SKM-1 treated with dmso at 0.1 percent for 144 hours (cell line): ENCODE measurements around the gene TMEM119.
"Not testable (repeated sequence)": the region's sequence is repeated elsewhere in the genome, so short reads cannot be mapped to it uniquely, and the experiment has no call there.

Experiments
- DNase-seq: peaks from one replicate; lab custom pipeline; 2025; ENCODE audit not compliant: unreplicated experiment; lab: John Stamatoyannopoulos, UW

TMEM119 gene

DNA sequence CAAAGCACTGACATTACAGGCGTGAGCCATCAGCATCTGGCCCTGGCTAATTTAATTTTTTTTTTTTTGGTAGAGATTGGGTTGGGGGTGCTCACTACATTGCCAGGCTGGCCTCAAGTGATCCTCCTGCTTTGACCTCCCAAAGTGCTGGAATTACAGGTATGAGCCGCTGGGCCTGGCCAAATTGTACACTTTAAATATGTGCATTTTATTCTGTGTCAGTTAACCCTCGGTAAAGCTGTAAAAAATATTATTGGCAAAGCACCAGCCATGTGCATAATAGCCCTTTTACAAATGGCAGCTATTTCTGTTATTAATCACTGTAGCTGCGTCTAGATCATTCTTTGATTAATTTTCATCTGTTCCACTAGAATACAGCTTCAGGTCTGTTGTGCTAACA, 12.0 kb downstream of the TMEM119 start:
- DNase-seq = no peak

GRCh38 chr12:108584456-108585065, 13.3 kb downstream of the TMEM119 start:
- no peak for DNase-seq

- no peak for DNase-seq
These were observed 13.9 kb downstream of the TMEM119 start for GRCh38 chr12:108583991-108584390.

DNA sequence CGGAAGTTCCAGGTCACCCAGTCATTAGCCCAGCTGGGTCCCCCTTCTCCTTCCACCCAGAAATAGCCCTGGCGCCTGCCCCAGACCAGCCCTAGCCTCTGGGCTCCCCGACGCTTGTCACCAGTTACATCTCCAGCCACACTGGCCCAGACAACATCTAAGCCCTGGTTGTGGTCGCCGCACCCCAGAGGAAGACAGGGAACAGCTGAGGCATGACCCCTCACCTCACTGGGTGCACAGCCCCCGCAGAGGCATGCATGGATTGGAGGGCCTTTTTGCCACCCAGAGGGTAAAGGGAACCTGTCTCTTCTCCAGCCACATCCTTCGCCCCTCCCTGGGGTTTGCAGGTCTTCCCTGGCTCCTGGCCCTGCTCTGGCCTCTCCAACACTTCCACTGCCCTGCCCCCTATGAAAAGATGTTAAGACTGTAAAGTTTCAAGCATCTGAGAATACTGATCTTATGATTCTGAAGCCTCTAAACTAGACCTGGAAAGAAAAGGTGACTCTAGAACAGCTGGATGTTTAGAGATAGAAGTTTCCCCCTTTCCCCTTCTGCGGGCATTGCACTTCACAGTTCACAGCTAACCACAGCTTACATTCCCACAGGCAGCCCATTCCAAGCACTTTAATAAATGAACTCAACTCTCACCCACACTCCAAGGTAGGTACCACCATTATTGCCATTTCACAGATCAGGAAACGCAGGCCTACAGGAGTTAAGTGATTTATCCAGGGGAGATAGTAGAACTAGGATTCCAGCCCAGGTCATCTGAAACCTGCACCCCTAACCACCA, 14.7 kb downstream of the TMEM119 start:
- no peak for DNase-seq

DNA sequence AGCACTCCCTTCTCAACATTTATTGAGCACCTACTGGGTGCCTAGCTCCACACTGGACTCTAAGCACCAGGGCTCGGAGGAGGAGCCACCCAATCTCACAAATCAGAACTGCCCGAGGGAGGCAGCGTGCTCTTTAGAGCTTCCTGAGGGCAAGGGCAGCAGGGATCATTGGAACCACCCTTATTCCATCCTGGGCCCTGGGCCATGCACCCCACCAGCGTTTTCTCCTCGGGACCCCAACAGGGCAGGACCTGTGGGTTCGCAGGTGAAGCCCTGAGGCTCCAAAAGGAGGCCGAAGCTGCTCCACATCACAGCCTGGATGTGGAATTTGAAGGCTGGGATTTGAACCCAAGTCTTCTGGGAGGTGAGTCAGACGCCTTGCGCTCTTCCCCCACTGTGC, 15.4 kb downstream of the TMEM119 start:
- DNase-seq = no peak

GRCh38 chr12:108581311-108582227, 16.3 kb downstream of the TMEM119 start:
- DNase-seq = no peak

DNA sequence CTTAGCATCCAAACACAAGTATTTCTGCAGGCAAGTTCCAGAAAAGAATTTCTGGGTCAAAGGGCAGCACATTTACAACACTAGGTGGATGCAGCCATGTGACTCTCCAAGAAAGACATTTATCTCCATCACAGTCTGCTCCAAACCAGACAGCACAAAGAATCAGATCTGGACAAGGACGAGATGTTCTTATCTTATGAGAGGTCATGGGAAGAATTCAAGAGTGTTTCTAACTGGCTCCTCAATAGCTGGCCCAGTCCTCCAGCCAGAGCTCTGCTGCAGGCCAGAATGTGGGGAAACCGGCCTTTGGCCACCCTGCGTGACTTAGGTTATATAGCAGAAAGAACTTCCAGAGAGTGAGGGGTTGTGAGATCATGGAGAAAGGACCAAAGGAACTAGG, 17.4 kb downstream of the TMEM119 start:
- DNase-seq = no peak

GRCh38 chr12:108578813-108579212, 19.1 kb downstream of the TMEM119 start:
- no peak for DNase-seq

DNA sequence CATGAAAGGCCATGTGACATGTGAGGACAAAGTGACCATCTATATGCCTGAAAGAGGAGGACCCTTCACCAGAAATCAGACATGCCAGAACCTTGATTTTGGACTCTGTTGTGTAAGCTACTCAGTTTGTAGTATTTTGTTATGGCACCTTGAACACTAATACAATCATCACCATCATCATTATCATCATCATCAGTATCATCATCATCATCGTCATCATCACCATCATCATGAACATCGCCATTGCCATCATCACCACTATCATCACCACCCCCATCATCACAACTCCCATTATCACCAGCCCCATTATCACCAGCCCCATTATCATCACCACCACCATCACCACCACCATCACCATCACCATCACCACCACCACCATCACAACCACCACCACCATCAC, 19.6 kb downstream of the TMEM119 start:
- no peak for DNase-seq

DNA sequence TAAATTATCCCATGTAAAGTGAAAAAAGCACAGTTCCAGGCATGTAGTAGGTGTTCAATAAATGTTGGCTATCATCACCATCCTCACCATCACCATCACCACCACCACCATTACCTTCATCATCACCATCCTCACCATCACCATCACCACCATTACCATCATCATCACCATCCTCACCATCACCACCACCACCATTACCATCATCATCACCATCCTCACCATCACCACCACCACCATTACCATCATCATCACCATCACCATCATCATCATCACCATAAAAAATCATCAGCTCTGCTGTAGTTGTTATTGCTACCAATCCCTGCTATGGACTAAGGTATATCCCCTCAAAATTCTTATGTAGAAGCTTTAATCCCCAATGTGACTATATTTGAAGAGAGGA, 20.4 kb downstream of the TMEM119 start:
- DNase-seq = no peak

DNA sequence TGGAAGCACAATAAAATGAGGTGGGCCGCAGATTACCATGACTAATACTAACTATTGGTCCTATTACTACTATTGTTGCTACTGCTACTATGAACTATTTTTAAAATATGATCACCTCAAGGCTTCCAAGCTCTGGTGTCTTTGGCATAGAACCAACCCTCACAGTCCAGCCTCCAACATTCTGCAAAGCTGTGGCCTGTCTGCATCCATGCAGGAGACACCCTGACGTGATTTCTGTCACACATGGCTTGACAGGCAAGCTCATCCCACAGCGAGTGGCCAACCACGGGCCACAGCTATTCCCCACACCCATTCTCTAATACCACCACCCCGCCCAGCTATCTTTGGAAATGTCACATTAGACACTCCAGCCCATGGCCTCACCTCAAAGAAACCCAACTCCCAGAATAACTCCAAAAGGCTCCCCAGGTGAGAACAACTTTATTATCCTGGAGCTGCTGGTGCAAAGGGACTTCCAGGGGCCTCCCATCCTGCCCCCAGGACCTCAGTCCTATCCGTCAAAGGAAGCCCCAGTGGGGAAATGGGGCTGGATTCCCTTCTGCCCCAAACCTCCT, 21.1 kb downstream of the TMEM119 start:
- no peak for DNase-seq

- DNase-seq = no peak
These were observed 22.5 kb downstream of the TMEM119 start for GRCh38 chr12:108575199-108575912.

GRCh38 chr12:108574276-108574675, 23.6 kb downstream of the TMEM119 start:
- not testable (repeated sequence) for DNase-seq

GRCh38 chr12:108573317-108573716, 24.6 kb downstream of the TMEM119 start:
- DNase-seq = no peak

GRCh38 chr12:108572166-108572790, 25.6 kb downstream of the TMEM119 start:
- no peak for DNase-seq

GRCh38 chr12:108571609-108572165, 26.2 kb downstream of the TMEM119 start:
- no peak for DNase-seq

GRCh38 chr12:108570743-108571608, 26.9 kb downstream of the TMEM119 start:
- DNase-seq = no peak

- DNase-seq = no peak
These were observed 29.3 kb downstream of the TMEM119 start for GRCh38 chr12:108568338-108569154.
